ENCODE measurements around the gene METTL15. TPM values are rescaled to one million over a fixed set of nuclear protein-coding genes. Genes with fewer than 3 reads are reported as not detected.
"Not testable (repeated sequence)": the region's sequence is repeated elsewhere in the genome, so short reads cannot be mapped to it uniquely, and the experiment has no call there.

The METTL15 gene
- total RNA-seq, 2 experiments from 2014 or later, result 12.3 to 12.4 TPM

DNA sequence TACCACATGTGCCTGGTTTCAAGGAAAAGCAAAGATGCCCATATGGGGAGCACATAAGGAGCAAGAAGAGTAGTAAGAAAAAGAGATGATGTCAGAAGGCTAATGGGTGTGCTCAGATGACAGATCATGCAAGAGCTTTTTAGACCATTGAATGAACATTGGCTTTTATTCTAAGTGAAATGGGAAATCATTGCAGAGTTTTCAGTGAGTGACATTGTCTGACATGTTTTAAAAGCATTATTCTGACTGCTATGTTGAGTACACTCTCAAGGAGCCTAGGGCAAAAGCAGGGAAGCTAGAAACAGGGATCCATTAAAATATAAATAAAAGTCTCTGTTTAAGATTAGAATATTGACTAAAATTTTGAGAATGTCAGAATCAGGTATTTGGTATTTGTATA, 133.6 kb downstream of the METTL15 start:
- Mint-ChIP-seq H3K27me3 (no peaks in the 10 kb centered on the region), H3K27ac (no peak overlapping the region), H3K36me3 (ENCODE audit: low read depth) (peaks cover 8% of the 10 kb centered on the region), H3K4me1 (no peaks in the 10 kb centered on the region), H3K9me3 (no peaks in the 10 kb centered on the region), H3K4me3 (no peak overlapping the region)
- no peak for DNase-seq
- ChIA-PET POLR2A (no interaction called here), CTCF (no interaction called here)

DNA sequence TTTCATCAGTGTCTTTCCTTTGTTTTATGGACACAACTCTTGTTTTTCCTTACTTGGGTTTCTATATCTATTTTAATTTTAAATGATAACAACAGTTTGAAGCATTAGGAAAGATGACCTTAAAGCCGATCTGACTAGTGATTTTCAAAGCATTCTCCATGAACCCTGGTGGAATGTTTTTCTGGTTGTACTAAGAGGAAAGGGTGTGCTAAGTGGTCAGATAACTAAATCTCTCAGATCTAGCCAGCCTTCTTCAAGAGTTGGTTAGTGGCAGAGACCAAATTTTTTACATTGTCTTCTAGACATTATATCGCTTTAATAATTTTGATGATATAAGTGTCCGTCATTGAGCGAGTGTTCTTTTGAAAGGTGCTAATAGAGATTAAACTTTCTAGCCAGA, 134.4 kb downstream of the METTL15 start:
- DNase-seq, result no peak
- Mint-ChIP-seq H3K9me3 (no peaks in the 10 kb centered on the region), H3K4me1 (no peaks in the 10 kb centered on the region), H3K36me3 (ENCODE audit: low read depth) (peaks cover 7% of the 10 kb centered on the region), H3K27ac (no peak overlapping the region), H3K27me3 (no peaks in the 10 kb centered on the region), H3K4me3 (no peak overlapping the region)
- ChIA-PET POLR2A (no interaction called here), CTCF (no interaction called here)

DNA sequence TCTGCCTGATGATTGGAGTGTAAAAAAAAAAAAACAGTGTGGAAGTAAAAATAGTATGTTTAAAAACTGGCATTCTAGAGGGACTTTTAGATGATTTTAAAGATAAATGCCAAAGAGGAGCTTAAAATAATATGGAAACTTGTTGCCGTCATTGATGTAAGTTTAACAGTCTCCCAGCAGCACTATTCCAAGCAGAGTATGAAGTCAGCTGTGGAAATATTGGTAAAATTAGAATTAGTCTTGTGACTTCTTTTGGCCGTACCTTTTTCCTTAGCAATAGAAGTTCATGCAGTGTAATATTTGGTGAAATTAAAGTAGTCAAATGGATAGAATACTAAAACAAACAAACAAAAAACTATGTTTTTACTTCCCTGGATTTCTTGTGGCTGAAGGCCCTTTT, 134.9 kb downstream of the METTL15 start:
- peaks cover 7% of the 10 kb centered on the region for H3K36me3 Mint-ChIP-seq (ENCODE audit: low read depth)
- DNase-seq, result no peak
- H3K27me3 Mint-ChIP-seq, result no peaks in the 10 kb centered on the region
- H3K27ac Mint-ChIP-seq, result no peak overlapping the region
- POLR2A ChIA-PET, result no interaction called here
- CTCF ChIA-PET, result no interaction called here
- no peaks in the 10 kb centered on the region for H3K9me3 Mint-ChIP-seq
- no peaks in the 10 kb centered on the region for H3K4me1 Mint-ChIP-seq
- H3K4me3 Mint-ChIP-seq, result no peak overlapping the region

DNA sequence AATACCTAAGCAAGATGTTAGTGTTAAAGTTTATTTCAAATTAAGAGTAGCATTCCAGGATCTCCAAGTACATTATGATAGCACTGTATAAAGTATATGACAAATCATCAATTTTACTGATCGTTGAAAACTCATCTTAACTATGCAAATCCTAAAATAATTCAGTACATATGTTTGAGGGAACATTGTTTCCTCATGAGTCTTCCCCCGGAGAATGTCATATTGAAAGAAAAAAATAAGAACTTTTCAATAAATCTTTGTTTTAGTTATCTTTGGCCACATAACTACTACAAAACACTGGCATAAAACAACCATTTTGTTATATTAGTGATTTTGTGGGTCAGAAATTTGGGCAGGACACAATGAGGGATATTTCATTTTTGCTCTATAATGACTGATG, 135.4 kb downstream of the METTL15 start:
- POLR2A ChIA-PET, result no interaction called here
- no peak for DNase-seq
- no peak overlapping the region for H3K4me3 Mint-ChIP-seq
- H3K27me3 Mint-ChIP-seq, result no peaks in the 10 kb centered on the region
- H3K36me3 Mint-ChIP-seq (ENCODE audit: low read depth), result peaks cover 6% of the 10 kb centered on the region
- H3K9me3 Mint-ChIP-seq, result no peaks in the 10 kb centered on the region
- H3K4me1 Mint-ChIP-seq, result no peaks in the 10 kb centered on the region
- CTCF ChIA-PET, result no interaction called here
- no peak overlapping the region for H3K27ac Mint-ChIP-seq

DNA sequence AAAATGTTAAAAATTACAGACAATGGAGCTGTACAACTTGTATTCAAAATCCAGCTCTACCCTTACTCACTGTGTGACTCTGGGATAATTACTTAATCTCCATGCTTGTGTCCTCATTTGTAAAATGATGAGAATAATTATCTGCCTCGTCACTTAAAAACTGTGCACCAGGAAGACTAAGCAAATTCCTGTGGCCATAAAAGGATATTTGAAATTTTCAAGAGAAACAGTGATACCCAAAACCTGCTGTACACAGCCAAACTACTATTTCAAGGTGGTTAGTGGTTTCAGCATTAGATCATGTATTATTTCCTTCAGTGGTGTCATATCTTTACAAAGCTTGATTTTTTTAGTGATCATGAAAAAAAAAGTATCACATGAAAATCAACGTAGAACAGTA, 136.9 kb downstream of the METTL15 start:
- no peak for DNase-seq
- Mint-ChIP-seq H3K36me3 (ENCODE audit: low read depth) (peaks cover 2% of the 10 kb centered on the region), H3K9me3 (peaks cover 4% of the 10 kb centered on the region), H3K4me1 (no peaks in the 10 kb centered on the region), H3K4me3 (no peak overlapping the region), H3K27me3 (no peaks in the 10 kb centered on the region), H3K27ac (no peak overlapping the region)
- POLR2A ChIA-PET, result no interaction called here
- CTCF ChIA-PET, result no interaction called here

DNA sequence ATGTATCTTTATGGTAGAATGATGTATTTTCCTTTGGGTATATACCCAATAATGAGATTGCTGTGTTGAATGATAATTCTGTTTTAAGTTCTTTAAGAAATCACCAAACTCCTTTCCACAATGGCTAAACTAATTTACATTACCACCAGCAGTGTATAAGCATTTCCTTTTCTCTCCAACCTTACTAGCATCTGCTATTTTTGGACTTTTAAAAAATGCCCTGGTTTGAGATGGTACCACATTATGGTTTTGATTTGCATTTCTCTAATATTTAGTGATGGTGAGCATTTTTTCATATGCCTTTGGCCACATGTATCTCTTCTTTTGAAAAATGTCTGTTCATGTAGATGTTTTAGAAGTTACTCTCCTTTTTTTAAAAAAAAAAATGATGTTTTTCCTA, 142.0 kb downstream of the METTL15 start:
- Mint-ChIP-seq H3K27ac (no peak overlapping the region), H3K36me3 (ENCODE audit: low read depth) (no peaks in the 10 kb centered on the region), H3K4me3 (no peak overlapping the region), H3K4me1 (no peaks in the 10 kb centered on the region), H3K27me3 (no peaks in the 10 kb centered on the region), H3K9me3 (peaks cover 7% of the 10 kb centered on the region)
- CTCF ChIA-PET, result no interaction called here
- DNase-seq, result no peak
- POLR2A ChIA-PET, result no interaction called here

DNA sequence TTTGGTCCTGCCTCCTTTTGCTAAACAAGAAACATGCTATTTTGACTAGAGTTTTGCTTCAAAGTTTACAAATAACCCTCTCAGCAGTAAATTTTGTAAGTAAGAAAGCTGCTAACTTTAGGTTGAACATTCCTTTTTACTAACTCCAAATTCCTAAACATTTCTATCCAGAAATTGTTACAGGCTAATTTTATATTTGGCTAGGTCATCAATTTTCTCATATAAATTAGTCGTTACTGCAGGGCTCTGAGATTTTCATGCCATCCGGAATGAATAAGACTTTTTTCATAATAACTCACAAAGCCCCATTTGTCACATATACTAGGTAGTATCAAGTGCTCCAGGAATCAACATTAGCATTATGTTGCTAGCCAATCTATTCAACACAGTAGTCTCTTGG, 143.1 kb downstream of the METTL15 start:
- no peak overlapping the region for H3K4me3 Mint-ChIP-seq
- no peaks in the 10 kb centered on the region for H3K27me3 Mint-ChIP-seq
- H3K36me3 Mint-ChIP-seq (ENCODE audit: low read depth), result peaks cover under 1% of the 10 kb centered on the region
- DNase-seq, result no peak
- H3K27ac Mint-ChIP-seq, result no peak overlapping the region
- ChIA-PET POLR2A (no interaction called here), CTCF (no interaction called here)
- no peaks in the 10 kb centered on the region for H3K4me1 Mint-ChIP-seq
- peaks cover 9% of the 10 kb centered on the region for H3K9me3 Mint-ChIP-seq

DNA sequence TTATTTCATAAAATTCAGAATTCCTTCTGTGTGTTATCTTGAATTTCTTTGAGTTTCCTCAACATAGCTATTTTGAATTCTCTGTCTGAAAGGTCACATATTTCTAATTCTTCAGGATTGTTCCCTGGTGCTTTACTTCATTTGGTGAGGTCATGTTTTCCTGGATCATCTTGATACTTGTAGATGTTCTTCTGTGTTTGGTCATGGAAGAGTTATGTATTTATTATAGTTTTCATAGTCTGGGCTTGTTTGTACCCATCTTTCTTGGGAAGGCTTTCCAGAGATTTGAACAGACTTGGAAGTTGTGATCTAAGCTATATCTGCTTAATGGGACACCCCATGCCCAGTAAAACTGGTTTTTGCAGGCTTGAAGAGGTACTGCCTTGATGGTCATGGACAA, 149.6 kb downstream of the METTL15 start:
- Mint-ChIP-seq H3K9me3 (peaks cover 4% of the 10 kb centered on the region), H3K27me3 (no peaks in the 10 kb centered on the region), H3K4me1 (no peaks in the 10 kb centered on the region), H3K4me3 (no peak overlapping the region), H3K27ac (no peak overlapping the region), H3K36me3 (ENCODE audit: low read depth) (peaks cover 11% of the 10 kb centered on the region)
- DNase-seq, result no peak
- CTCF ChIA-PET, result no interaction called here
- POLR2A ChIA-PET, result no interaction called here

DNA sequence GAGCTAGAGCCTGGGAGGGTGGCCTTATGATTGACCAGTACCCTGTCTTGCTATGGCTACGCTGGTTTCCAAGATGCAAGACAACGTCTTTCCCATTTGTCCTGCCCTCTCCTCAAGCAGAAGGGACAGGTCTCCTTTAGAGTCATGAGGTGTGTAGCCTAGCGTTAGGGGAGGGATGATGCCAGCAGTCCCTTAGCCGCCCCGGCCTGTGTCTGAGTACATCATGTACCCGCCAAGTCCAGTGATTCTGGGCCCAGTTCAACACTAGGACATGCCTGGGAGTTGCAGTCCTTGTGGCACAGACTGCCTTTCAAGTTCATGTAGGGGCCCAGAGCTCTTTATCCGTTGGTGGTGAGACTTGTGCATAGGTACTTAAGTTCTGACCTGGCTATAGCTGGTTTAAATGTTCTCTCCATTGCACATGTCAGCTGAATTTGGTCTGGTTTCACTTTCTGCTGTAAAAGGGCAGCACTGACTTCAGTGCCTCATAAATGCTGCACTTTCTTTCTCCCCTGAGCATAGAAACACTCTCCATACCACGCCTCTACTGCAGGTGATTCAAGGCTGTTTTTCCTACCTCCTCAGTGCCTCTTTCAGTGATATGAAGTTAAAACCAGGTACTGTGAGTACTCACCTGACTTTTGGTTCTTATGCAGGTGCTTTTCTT, 151.1 kb downstream of the METTL15 start:
- Mint-ChIP-seq H3K4me3 (no peak overlapping the region), H3K4me1 (no peaks in the 10 kb centered on the region), H3K27me3 (no peaks in the 10 kb centered on the region), H3K9me3 (peaks cover 2% of the 10 kb centered on the region), H3K36me3 (ENCODE audit: low read depth) (peaks cover 11% of the 10 kb centered on the region), H3K27ac (no peak overlapping the region)
- DNase-seq, result no peak
- POLR2A ChIA-PET, result no interaction called here
- CTCF ChIA-PET, result no interaction called here

DNA sequence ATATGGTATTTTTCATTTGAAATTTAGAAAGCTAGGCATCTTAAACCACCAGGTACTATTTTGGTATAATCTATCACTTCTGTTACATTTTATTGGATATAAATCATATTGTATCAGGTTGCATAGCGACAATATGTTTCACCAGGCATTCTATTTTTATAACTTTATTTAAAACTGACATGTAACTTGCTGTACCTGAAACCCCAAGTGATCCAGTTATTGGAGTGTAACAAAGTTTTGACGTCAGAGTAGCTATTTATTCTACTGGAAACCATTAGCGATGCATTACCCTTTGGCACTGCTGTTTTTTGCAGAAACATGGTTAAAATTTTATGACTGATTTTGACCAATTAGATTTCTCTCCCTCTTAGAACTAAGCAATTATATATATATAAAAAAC, 160.7 kb downstream of the METTL15 start:
- DNase-seq, result no peak
- H3K27me3 Mint-ChIP-seq, result no peaks in the 10 kb centered on the region

DNA sequence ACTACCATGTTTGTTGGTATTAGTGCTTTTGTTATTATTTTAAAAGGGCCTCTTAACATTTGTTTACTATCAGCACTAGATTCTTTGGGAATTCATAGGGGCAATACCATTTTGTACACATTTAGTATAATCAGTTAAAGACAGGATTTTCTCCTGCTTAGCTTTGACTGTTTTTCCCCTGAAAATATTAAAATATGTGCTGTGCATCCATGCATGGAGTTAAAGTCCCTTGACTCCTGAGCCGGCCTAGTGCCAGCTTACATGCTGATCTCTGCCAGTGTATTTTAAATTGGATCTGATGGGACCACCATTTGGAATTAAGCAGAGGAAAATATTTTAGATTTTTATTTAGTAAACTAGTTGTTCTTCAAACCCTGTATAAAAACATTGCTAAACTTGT, 161.4 kb downstream of the METTL15 start:
- Mint-ChIP-seq H3K36me3 (ENCODE audit: low read depth) (peaks cover 17% of the 10 kb centered on the region), H3K27me3 (no peaks in the 10 kb centered on the region), H3K4me3 (no peak overlapping the region), H3K4me1 (no peaks in the 10 kb centered on the region), H3K27ac (no peak overlapping the region), H3K9me3 (peaks cover 15% of the 10 kb centered on the region)
- POLR2A ChIA-PET, result no interaction called here
- DNase-seq, result no peak
- CTCF ChIA-PET, result no interaction called here

More for the DNA sequence above, 160.7 kb downstream of the METTL15 start:
- POLR2A ChIA-PET, result no interaction called here
- Mint-ChIP-seq H3K9me3 (peaks cover 15% of the 10 kb centered on the region), H3K27ac (no peak overlapping the region), H3K4me1 (no peaks in the 10 kb centered on the region), H3K36me3 (ENCODE audit: low read depth) (peaks cover 17% of the 10 kb centered on the region), H3K4me3 (no peak overlapping the region)
- CTCF ChIA-PET, result no interaction called here

DNA sequence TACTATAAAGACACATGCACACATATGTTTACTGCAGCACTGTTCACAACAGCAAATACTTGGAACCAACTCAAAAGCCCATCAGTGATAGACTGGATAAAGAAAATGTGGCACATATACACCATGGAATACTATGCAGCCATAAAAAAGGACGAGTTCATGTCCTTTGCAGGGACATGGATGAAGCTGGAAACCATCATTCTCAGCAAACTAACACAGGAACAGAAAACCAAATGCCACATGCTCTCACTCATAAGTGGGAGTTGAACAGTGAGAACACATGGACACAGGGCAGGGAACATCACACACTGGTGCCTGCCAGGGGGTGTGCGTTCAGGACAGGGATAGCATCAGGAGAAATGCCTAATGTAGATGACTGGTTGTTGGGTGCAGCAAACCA, 164.1 kb downstream of the METTL15 start:
- H3K4me3 Mint-ChIP-seq, DNase-seq, POLR2A ChIA-PET, H3K27ac Mint-ChIP-seq, CTCF ChIA-PET, H3K9me3 Mint-ChIP-seq, H3K27me3 Mint-ChIP-seq, H3K4me1 Mint-ChIP-seq: not testable (repeated sequence)
- peaks cover 12% of the 10 kb centered on the region for H3K36me3 Mint-ChIP-seq (ENCODE audit: low read depth)

DNA sequence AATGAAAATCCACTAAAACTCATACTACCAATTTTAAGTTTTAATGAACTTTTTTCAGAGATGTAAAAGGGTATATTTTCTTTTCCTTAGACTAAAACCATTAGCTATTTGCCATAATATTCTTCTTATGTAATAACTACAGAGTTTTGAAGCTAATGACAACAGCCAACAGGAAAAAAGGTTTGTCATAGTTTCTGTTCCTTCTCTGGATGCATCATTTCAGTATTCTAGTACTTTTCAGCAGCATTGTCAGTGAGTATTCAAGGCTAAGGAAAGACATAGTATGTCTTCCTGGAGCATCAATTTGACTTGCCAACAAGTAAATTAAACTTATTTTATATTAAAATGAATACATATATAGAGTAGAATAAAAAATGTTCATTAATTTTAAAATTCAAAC, 166.0 kb downstream of the METTL15 start:
- POLR2A ChIA-PET, result no interaction called here
- CTCF ChIA-PET, result no interaction called here
- H3K27ac Mint-ChIP-seq, result no peak overlapping the region

DNA sequence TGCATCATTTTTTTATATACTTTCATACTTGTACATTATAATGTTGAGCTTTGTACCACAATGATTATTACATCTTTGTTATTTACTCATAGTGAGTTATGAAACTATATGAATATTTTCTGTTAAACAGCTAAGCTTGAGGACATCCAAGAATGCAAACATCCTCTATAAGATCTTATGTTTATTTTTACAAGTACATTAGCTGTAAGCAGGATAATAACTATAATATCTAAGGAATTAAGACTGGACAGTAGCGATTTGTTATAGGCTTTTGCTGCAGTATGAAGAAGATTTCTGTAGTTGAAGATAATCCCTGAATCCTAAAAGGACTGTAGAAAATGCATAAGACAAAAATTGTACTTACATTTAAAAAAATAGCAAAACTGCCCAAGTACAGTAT, 176.0 kb downstream of the METTL15 start:
- no peak for DNase-seq
- CTCF ChIA-PET, result no interaction called here
- Mint-ChIP-seq H3K36me3 (ENCODE audit: low read depth) (peaks cover 7% of the 10 kb centered on the region), H3K27ac (no peak overlapping the region), H3K4me3 (no peak overlapping the region), H3K27me3 (no peaks in the 10 kb centered on the region), H3K4me1 (peaks cover 4% of the 10 kb centered on the region), H3K9me3 (no peaks in the 10 kb centered on the region)
- POLR2A ChIA-PET, result no interaction called here

More for the DNA sequence above, 166.0 kb downstream of the METTL15 start:
- no peak overlapping the region for H3K4me3 Mint-ChIP-seq
- H3K4me1 Mint-ChIP-seq, result no peaks in the 10 kb centered on the region
- H3K9me3 Mint-ChIP-seq, result peaks cover 7% of the 10 kb centered on the region
- peaks cover 10% of the 10 kb centered on the region for H3K36me3 Mint-ChIP-seq (ENCODE audit: low read depth)
- no peak for DNase-seq
- no peaks in the 10 kb centered on the region for H3K27me3 Mint-ChIP-seq

DNA sequence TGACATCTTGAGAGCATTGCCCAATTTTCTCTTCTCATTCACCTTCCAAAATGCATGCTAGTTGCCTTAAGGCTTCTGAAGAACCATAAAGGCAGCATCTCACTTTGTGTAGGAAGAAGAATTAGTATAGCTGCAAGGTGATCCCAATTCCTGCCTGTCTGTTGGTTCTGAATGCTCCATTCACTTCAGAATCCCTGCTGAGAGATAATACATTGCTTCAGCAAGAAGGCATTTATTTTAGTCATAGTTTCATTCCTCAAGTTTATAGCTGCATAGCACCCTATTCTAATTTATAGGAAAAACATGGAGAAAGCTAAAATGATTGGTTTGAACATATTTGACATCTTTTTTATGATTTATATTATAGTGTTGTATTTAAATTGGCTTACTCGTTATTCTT, 181.3 kb downstream of the METTL15 start:
- ChIA-PET POLR2A (no interaction called here), CTCF (no interaction called here)
- no peak for DNase-seq
- Mint-ChIP-seq H3K27me3 (no peaks in the 10 kb centered on the region), H3K4me3 (no peak overlapping the region), H3K4me1 (no peaks in the 10 kb centered on the region), H3K9me3 (no peaks in the 10 kb centered on the region), H3K27ac (no peak overlapping the region), H3K36me3 (ENCODE audit: low read depth) (peaks cover 8% of the 10 kb centered on the region)

Data from activated CD4-positive, alpha-beta memory T cell treated with anti-CD3 and anti-CD28 coated beads, Interleukin-2, amount 10 ng/mL, durations not matched to agents 7 days and 5 days (primary cell).